Left cardiac atrium (tissue), 4 donors: ENCODE measurements around the gene CA10. TPM values are rescaled to one million over a fixed set of nuclear protein-coding genes. Genes with fewer than 3 reads are reported as not detected.

Experiments used
- ATAC-seq, 2 donors: fragments of 200-7000 bp; cut with Tn5 transposase; one replicate each; pipeline ENCODE4 v1.9.1; 2020; ENCODE audit warnings: mild to moderate bottlenecking in 2 of 2, moderate library complexity in 2 of 2
- DNase-seq: peaks from one replicate; pipeline ENCODE4 v3.0.0-alpha.2; 2020
- intact Hi-C, 2 donors: fragments of 100-400 bp; cut with DNase I; formaldehyde crosslinking; loops; one replicate each; pipeline versions ENCODE4 v1.14.1 to v1.15.1; 2022 to 2023
- total RNA-seq, 2 donors: library from RNA; stranded (reverse); fragmentation: NEBNext Ultra II Directional; extraction: Animal tissue kit (Norgen Biotek cat#: 25700); gene quantifications; one replicate each; pipeline ENCODE4 v1.2.1, GENCODE V29; 2021
- donor health status: DM: no; HTN: yes; CAD: no.
- donor health status: DM: no; HTN: yes; CAD: no; lungs with severe emphysema.
- donor health status: DM: yes; HTN: yes; CAD: no.
- donor health status: Dilated cardiomyopathy.

CA10 gene
- total RNA-seq, 2 donors from 2014 or later = not detected

GRCh38 chr17:51677875-51678274 is 480.6 kb downstream of the CA10 start:
- intact Hi-C loops = no loop called here
- ATAC-seq (no peak), DNase-seq (no peak)

GRCh38 chr17:51676691-51677487 is 481.6 kb downstream of the CA10 start:
- intact Hi-C loops = no loop called here
- no peak for DNase-seq
- ATAC-seq = no peak

GRCh38 chr17:51674579-51675255 is 483.8 kb downstream of the CA10 start:
- intact Hi-C loops = no loop called here
- no peak for DNase-seq
- no peak for ATAC-seq

GRCh38 chr17:51673070-51673469 is 485.4 kb downstream of the CA10 start:
- intact Hi-C loops = no loop called here
- DNase-seq (no peak), ATAC-seq (no peak)

GRCh38 chr17:51672065-51672464 is 486.4 kb downstream of the CA10 start:
- intact Hi-C loops = no loop called here
- DNase-seq (no peak), ATAC-seq (no peak)

GRCh38 chr17:51670899-51671298 is 487.6 kb downstream of the CA10 start:
- intact Hi-C loops = no loop called here
- ATAC-seq (no peak), DNase-seq (no peak)

GRCh38 chr17:51668963-51669246 is 489.6 kb downstream of the CA10 start:
- intact Hi-C loops = no loop called here
- no peak for ATAC-seq
- DNase-seq = no peak

- DNase-seq = no peak
- ATAC-seq = no peak
- intact Hi-C loops = no loop called here
These were observed 490.2 kb downstream of the CA10 start for GRCh38 chr17:51668155-51668962.

- intact Hi-C loops = no loop called here
- DNase-seq = no peak
- ATAC-seq = no peak
These were observed 490.8 kb downstream of the CA10 start for GRCh38 chr17:51667706-51668083.

GRCh38 chr17:51666971-51667705 is 491.4 kb downstream of the CA10 start:
- ATAC-seq (no peak), DNase-seq (no peak)
- intact Hi-C loops = no loop called here

GRCh38 chr17:51662204-51663056 is 496.1 kb downstream of the CA10 start:
- intact Hi-C loops = no loop called here
- ATAC-seq (no peak), DNase-seq (no peak)

- intact Hi-C loops = no loop called here
- ATAC-seq = no peak
These were observed 497.1 kb downstream of the CA10 start for GRCh38 chr17:51661403-51661802.

GRCh38 chr17:51660266-51660665 is 498.2 kb downstream of the CA10 start:
- ATAC-seq (no peak), DNase-seq (no peak)
- intact Hi-C loops = no loop called here

More at GRCh38 chr17:51661403-51661802, 497.1 kb downstream of the CA10 start:
- DNase-seq = no peak

GRCh38 chr17:51657224-51657623 is 501.3 kb downstream of the CA10 start:
- no peak for DNase-seq
- intact Hi-C loops = no loop called here
- no peak for ATAC-seq

GRCh38 chr17:51653878-51654277 is 504.6 kb downstream of the CA10 start:
- intact Hi-C loops = no loop called here
- ATAC-seq (no peak), DNase-seq (no peak)

- intact Hi-C loops = no loop called here
- no peak for ATAC-seq
These were observed 506.0 kb downstream of the CA10 start for GRCh38 chr17:51652529-51652928.

GRCh38 chr17:51651513-51652298 is 506.8 kb downstream of the CA10 start:
- ATAC-seq (no peak), DNase-seq (no peak)
- intact Hi-C loops = no loop called here

More at GRCh38 chr17:51652529-51652928, 506.0 kb downstream of the CA10 start:
- no peak for DNase-seq

GRCh38 chr17:51650772-51651171 is 507.7 kb downstream of the CA10 start:
- intact Hi-C loops = no loop called here
- ATAC-seq (no peak), DNase-seq (no peak)
